A673 (cell line): ENCODE measurements around the gene ADORA2B. TPM values are rescaled to one million over a fixed set of nuclear protein-coding genes. Genes with fewer than 3 reads are reported as not detected.

ENCODE experiments used
- BruUV-seq: library from RNA; stranded (reverse); fragments of 400-500 nt; replicated peaks from 2 replicates; lab custom pipeline; 2021; lab: Mats Ljungman, UMichigan
- CTCF ChIA-PET: fragments of 300-600 bp; sonication (Branson Sonifier 250); formaldehyde crosslinking; loops from one replicate; lab custom pipeline; 2022; ENCODE audit warnings: antibody characterized with exemption; lab: Charles Lee
- POLR2A ChIA-PET: fragments of 300-600 bp; sonication (Branson Sonifier 250); formaldehyde crosslinking; loops from one replicate; lab custom pipeline; 2022; ENCODE audit warnings: antibody characterized with exemption; ENCODE audit not compliant: low non-redundant PET; lab: Charles Lee
- DNase-seq: peaks from one replicate; pipeline ENCODE4 v3.0.0-alpha.2; 2015; ENCODE audit warnings: low spot score
- H3K27ac ChIP-seq: fragments of 200-600 bp; sonication (generic); 2 replicates; pipeline ENCODE4 v1.5.1; 2016; ENCODE audit warnings: mixed run types, low read depth, mild to moderate bottlenecking, mixed read lengths, antibody characterized with exemption, low read length; ENCODE audit not compliant: poor library complexity, severe bottlenecking
- H3K27me3 ChIP-seq: fragments of 200-600 bp; sonication (generic); replicated peaks from 2 replicates; pipeline ENCODE4 v1.6.1; 2017; ENCODE audit warnings: mixed run types, low read depth, mild to moderate bottlenecking, mixed read lengths, antibody characterized with exemption, low read length; ENCODE audit not compliant: insufficient read depth, poor library complexity
- H3K36me3 ChIP-seq: fragments of 200-600 bp; sonication (generic); 2 replicates; pipeline ENCODE4 v1.6.1; 2016; ENCODE audit warnings: mixed run types, mild to moderate bottlenecking, mixed read lengths, antibody characterized with exemption, low read length; ENCODE audit not compliant: insufficient read depth, poor library complexity, severe bottlenecking
- H3K4me1 ChIP-seq: fragments of 200-600 bp; sonication (generic); 2 replicates; pipeline ENCODE4 v1.6.1; 2017; ENCODE audit warnings: mixed run types, mild to moderate bottlenecking, mixed read lengths, antibody characterized with exemption, low read length; ENCODE audit not compliant: insufficient read depth, poor library complexity, severe bottlenecking
- H3K4me3 ChIP-seq: fragments of 200-600 bp; sonication (generic); 2 replicates; pipeline ENCODE4 v1.5.1; 2016; ENCODE audit warnings: low read depth, mixed run types, mild to moderate bottlenecking, mixed read lengths, low read length; ENCODE audit not compliant: poor library complexity, severe bottlenecking
- H3K9me3 ChIP-seq: fragments of 200-600 bp; sonication (generic); 2 replicates; pipeline ENCODE4 v1.6.1; 2016; ENCODE audit warnings: mixed run types, low read depth, mild to moderate bottlenecking, mixed read lengths, antibody characterized with exemption, low read length; ENCODE audit not compliant: poor library complexity, severe bottlenecking
- EZH2 ChIP-seq: fragments of 200-600 bp; sonication (generic); IDR thresholded peaks from 2 replicates; pipeline ENCODE4 v1.6.1; 2017; ENCODE audit warnings: borderline replicate concordance, low read depth, mild to moderate bottlenecking, mixed read lengths, antibody characterized with exemption, low read length; ENCODE audit not compliant: poor library complexity, severe bottlenecking
- intact Hi-C: fragments of 100-400 bp; cut with micrococcal nuclease; formaldehyde crosslinking; loops from one replicate; pipeline ENCODE4 v1.10.0; 2022; ENCODE audit not compliant: unreplicated experiment
- total RNA-seq: library from RNA; stranded (reverse); gene quantifications from 2 replicates; pipeline ENCODE4 v1.2.3, GENCODE V29; 2021
- TF ChIP-seq, protein P1 (sequence below): fragments of 300-800, 200-600 bp; sonication (generic); conservative IDR thresholded peaks from 2 replicates; pipeline ENCODE4 v1.5.1; 2017; ENCODE audit warnings: low read depth, mild to moderate bottlenecking, antibody characterized with exemption, low read length, moderate library complexity, mixed read lengths

Gene ADORA2B
- total RNA-seq, 1 experiment from 2014 or later, result 3.9 TPM

DNA sequence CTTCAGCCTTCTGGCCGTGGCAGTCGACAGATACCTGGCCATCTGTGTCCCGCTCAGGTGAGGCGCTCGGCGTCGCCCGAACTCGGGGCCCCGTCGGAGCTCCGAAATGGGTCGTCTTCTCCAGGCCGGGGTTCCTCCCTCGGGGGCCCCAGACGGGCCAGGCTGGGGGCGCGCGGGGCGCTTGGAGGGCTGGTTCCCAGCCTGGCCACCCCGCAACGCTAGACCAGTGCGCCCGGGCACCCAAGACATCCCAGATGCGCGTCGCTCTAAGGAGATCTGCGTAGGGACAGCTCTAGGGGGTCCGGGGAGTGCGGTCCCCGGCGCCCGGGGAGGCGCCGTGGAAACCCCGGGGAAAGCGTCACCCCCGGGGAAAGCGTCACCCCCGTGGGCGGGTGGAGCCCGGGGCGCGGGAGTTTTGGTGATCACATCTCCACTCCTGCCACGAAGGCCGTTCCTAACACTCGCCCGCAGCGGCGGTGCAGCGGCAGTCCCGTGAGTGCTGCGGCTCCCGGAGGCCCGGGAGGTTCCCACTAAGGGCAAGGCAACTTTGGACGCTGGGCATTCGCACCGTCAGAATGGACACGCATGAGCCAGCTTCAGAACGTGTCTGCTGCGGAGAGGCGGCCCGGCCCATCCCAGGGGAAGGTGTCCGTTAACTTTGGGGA, 729 bp downstream of the ADORA2B start:
- DNase-seq, result no peak
- no TSS peak for BruUV-seq
- Histone ChIP-seq H3K27ac (peak overlapping the region; percentile 8), H3K4me1 (peaks cover 7% of the 10 kb centered on the region), H3K9me3 (no peaks in the 10 kb centered on the region), H3K4me3 (peak overlapping the region; percentile 63), H3K36me3 (no peaks in the 10 kb centered on the region), H3K27me3 (no peaks in the 10 kb centered on the region)
- POLR2A ChIA-PET, result no interaction called here
- intact Hi-C loops, result loop anchor here (2.0 kb wide), 1 partner anchor 53 kb away; the partner anchor contains the start of genes TTC19 and ZSWIM7
- TF ChIP-seq EZH2, result no peak
- TF ChIP-seq, protein P1, sequence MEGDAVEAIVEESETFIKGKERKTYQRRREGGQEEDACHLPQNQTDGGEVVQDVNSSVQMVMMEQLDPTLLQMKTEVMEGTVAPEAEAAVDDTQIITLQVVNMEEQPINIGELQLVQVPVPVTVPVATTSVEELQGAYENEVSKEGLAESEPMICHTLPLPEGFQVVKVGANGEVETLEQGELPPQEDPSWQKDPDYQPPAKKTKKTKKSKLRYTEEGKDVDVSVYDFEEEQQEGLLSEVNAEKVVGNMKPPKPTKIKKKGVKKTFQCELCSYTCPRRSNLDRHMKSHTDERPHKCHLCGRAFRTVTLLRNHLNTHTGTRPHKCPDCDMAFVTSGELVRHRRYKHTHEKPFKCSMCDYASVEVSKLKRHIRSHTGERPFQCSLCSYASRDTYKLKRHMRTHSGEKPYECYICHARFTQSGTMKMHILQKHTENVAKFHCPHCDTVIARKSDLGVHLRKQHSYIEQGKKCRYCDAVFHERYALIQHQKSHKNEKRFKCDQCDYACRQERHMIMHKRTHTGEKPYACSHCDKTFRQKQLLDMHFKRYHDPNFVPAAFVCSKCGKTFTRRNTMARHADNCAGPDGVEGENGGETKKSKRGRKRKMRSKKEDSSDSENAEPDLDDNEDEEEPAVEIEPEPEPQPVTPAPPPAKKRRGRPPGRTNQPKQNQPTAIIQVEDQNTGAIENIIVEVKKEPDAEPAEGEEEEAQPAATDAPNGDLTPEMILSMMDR, result no peak
- CTCF ChIA-PET, result interaction anchor here (0.9 to 1.4 kb wide), 3 partner anchors 21 to 53 kb away, joined by 3 to 5 read pairs (median 3); partner anchors contain the start of genes TTC19 and ZSWIM7

DNA sequence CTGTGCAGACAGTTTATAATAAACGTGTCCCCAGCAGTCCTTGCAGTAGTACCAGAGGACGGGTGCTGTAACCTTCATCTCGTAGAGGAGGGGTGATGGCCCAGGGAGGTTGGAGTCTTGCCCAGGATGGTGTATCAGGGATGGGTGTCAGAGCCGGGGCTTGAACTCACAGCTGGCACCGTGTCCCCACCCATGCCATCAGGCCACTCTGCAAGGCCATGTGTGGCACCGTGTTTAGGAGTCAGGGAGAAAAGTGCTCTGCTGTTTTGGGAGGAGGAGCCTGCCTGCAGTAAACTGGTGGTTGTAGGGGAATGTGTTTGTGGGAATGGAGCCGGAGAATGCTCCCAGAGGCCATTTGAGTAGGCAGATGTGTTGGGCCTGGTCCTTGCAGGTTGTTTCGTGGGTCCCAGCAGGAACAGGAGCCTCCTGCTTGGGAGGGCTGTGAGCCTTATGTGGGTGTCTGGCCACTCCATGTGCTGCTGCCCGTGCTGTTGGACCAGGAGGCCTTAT, 1.7 kb downstream of the ADORA2B start:
- CTCF ChIA-PET, result no interaction called here
- TSS peak; percentile 47 for BruUV-seq
- no peak for DNase-seq
- H3K27ac ChIP-seq, result no peak overlapping the region
- no peaks in the 10 kb centered on the region for H3K36me3 ChIP-seq
- H3K4me1 ChIP-seq, result peaks cover 7% of the 10 kb centered on the region
- POLR2A ChIA-PET, result no interaction called here
- H3K27me3 ChIP-seq, result no peaks in the 10 kb centered on the region
- intact Hi-C loops, result no loop called here
- H3K4me3 ChIP-seq, result peak overlapping the region; percentile 63
- no peaks in the 10 kb centered on the region for H3K9me3 ChIP-seq
- TF ChIP-seq EZH2, result no peak
- TF ChIP-seq, protein P1, result no peak

GRCh38 chr17:15947271-15947670, 2.3 kb downstream of the ADORA2B start:
- Histone ChIP-seq H3K27me3 (no peaks in the 10 kb centered on the region), H3K9me3 (no peaks in the 10 kb centered on the region), H3K36me3 (no peaks in the 10 kb centered on the region), H3K4me3 (no peak overlapping the region), H3K27ac (no peak overlapping the region), H3K4me1 (peaks cover 7% of the 10 kb centered on the region)
- no TSS peak for BruUV-seq
- intact Hi-C loops, result no loop called here
- no peak for DNase-seq
- TF ChIP-seq EZH2, result no peak
- ChIA-PET CTCF (no interaction called here), POLR2A (no interaction called here)
